CD14-positive monocyte (primary cell): ENCODE data around the gene CSTF3. TPM values are rescaled to one million over a fixed set of nuclear protein-coding genes. Genes with fewer than 3 reads are reported as not detected.
A peak's percentile ranks its signal among the peaks of the same experiment; 100 is the strongest.

Experiments used
- DNase-seq, 3 donors: peaks; one replicate each; pipeline ENCODE4 v3.0.0-alpha.2; 2011 to 2022
- H2AFZ ChIP-seq: 2 replicates; pipeline ENCODE4 v1.6.0; 2012; ENCODE audit warnings: mild to moderate bottlenecking, low read depth, low read length, inconsistent platforms; ENCODE audit not compliant: insufficient read depth, poor library complexity, severe bottlenecking
- H3K27ac ChIP-seq, 2 donors: 1 replicate in 1 of 2; 2 replicates in 1 of 2; pipeline ENCODE4 v1.5.1; 2012 to 2013; ENCODE audit warnings: low read length in 2 of 2, control low read depth in 1 of 2, inconsistent platforms in 1 of 2, low read depth in 1 of 2, mild to moderate bottlenecking in 1 of 2
- H3K27me3 ChIP-seq, 2 donors: one replicate each; pipeline versions ENCODE4 v1.6.0 to v1.6.1; 2011 to 2013; ENCODE audit warnings: low read length in 2 of 2; ENCODE audit not compliant: control insufficient read depth in 2 of 2, insufficient read depth in 2 of 2
- H3K36me3 ChIP-seq, 2 donors: replicated peaks in 1 of 2; 1 replicate in 1 of 2; 2 replicates in 1 of 2; pipeline versions ENCODE4 v1.5.1 to v1.6.1; 2012 to 2013; ENCODE audit warnings: low read length in 2 of 2, control low read depth in 1 of 2, inconsistent platforms in 1 of 2, mild to moderate bottlenecking in 1 of 2; ENCODE audit not compliant: insufficient read depth in 2 of 2, control insufficient read depth in 1 of 2
- H3K4me1 ChIP-seq, 2 donors: 1 replicate in 1 of 2; 2 replicates in 1 of 2; pipeline versions ENCODE4 v1.5.1 to v1.6.1; 2012 to 2013; ENCODE audit warnings: low read length in 2 of 2, control low read depth in 1 of 2, inconsistent platforms in 1 of 2, mild to moderate bottlenecking in 1 of 2, moderate library complexity in 1 of 2; ENCODE audit not compliant: insufficient read depth in 2 of 2, control insufficient read depth in 1 of 2
- H3K4me2 ChIP-seq: replicated peaks from 2 replicates; pipeline ENCODE3; 2012; ENCODE audit warnings: low read length, moderate library complexity, mild to moderate bottlenecking; ENCODE audit not compliant: poor library complexity, severe bottlenecking; ENCODE audit errors: extremely low read depth
- H3K4me3 ChIP-seq, 3 experiments: fragments of 200-600 bp in 1 of 3; sonication (generic) in 1 of 3; replicated peaks in 1 of 3; 1 replicate in 2 of 3; 2 replicates in 1 of 3; pipeline ENCODE4 v1.5.1; 2011 to 2013; ENCODE audit warnings: low read length in 3 of 3, mild to moderate bottlenecking in 3 of 3, control low read depth in 2 of 3, low read depth in 2 of 3, inconsistent platforms in 1 of 3, moderate library complexity in 1 of 3
- H3K79me2 ChIP-seq: 2 replicates; pipeline ENCODE4 v1.6.0; 2012; ENCODE audit warnings: mild to moderate bottlenecking, control low read depth, inconsistent platforms, low read length, moderate library complexity; ENCODE audit not compliant: insufficient read depth
- H3K9ac ChIP-seq: 2 replicates; pipeline ENCODE4 v1.6.0; 2017; ENCODE audit warnings: low read length, mild to moderate bottlenecking; ENCODE audit not compliant: insufficient read depth, poor library complexity, severe bottlenecking
- H3K9me3 ChIP-seq, 2 donors: replicated peaks in 1 of 2; 1 replicate in 1 of 2; 2 replicates in 1 of 2; pipeline versions ENCODE4 v1.5.1 to v1.6.1; 2012 to 2013; ENCODE audit warnings: low read length in 2 of 2, control low read depth in 1 of 2; ENCODE audit not compliant: control insufficient read depth in 1 of 2, insufficient read depth in 1 of 2
- H4K20me1 ChIP-seq: 2 replicates; pipeline ENCODE4 v1.6.0; 2012; ENCODE audit warnings: mild to moderate bottlenecking, low read length, control low read depth, moderate library complexity; ENCODE audit not compliant: insufficient read depth
- H3K27ac Mint-ChIP-seq, 7 donors: one replicate each; pipeline ENCODE4 v1.8.0; 2020; ENCODE audit warnings: mild to moderate bottlenecking in 7 of 7, mixed read lengths in 7 of 7, moderate library complexity in 6 of 7, inconsistent platforms in 2 of 7
- H3K27me3 Mint-ChIP-seq, 3 donors: one replicate each; pipeline ENCODE4 v1.8.0; 2021 to 2022; ENCODE audit warnings: low read depth in 3 of 3, mild to moderate bottlenecking in 3 of 3, mixed read lengths in 3 of 3, moderate library complexity in 3 of 3, inconsistent platforms in 1 of 3
- H3K36me3 Mint-ChIP-seq, 2 donors: one replicate each; pipeline ENCODE4 v1.8.0; 2020; ENCODE audit warnings: mixed read lengths in 2 of 2, inconsistent platforms in 1 of 2, mild to moderate bottlenecking in 1 of 2
- H3K4me1 Mint-ChIP-seq: one replicate; pipeline ENCODE4 v1.8.0; 2020; ENCODE audit warnings: mild to moderate bottlenecking, mixed read lengths
- H3K4me3 Mint-ChIP-seq, 2 donors: one replicate each; pipeline ENCODE4 v1.8.0; 2020; ENCODE audit warnings: mild to moderate bottlenecking in 2 of 2, mixed read lengths in 2 of 2, moderate library complexity in 1 of 2
- H3K9me3 Mint-ChIP-seq, 7 donors: one replicate each; pipeline ENCODE4 v1.8.0; 2020 to 2022; ENCODE audit warnings: mixed read lengths in 7 of 7, mild to moderate bottlenecking in 6 of 7, moderate library complexity in 6 of 7, inconsistent platforms in 2 of 7
- WGBS: methylation state at CpG from one replicate; pipeline ENCODE4 v1.1.5; 2013; ENCODE audit warnings: missing lambda C conversion rate; ENCODE audit not compliant: insufficient coverage; 5-methylcytosine and 5-hydroxymethylcytosine counted together
- intact Hi-C, 2 donors: fragments of 100-400 bp; cut with micrococcal nuclease; formaldehyde crosslinking; loops; one replicate each; pipeline versions ENCODE4 v1.15.0 to v1.15.1; 2023
- polyA plus RNA-seq, 3 donors: library from polyadenylated mRNA; depleted of rRNA in 1 of 3; unstranded in 2 of 3; stranded (reverse) in 1 of 3; fragments of 300-500 nt in 2 of 3; fragments of >200 nt in 1 of 3; fragmentation: Illumina TruSeq in 2 of 3; gene quantifications; 1 replicate in 2 of 3; 2 replicates in 1 of 3; pipeline ENCODE4 v1.2.3, GENCODE V29; 2012 to 2021
- TF ChIP-seq, protein P1 (sequence below): fragments of 200-600 bp; IDR thresholded peaks from one replicate; pipeline ENCODE4 v1.8.0; 2022; ENCODE audit warnings: antibody characterized with exemption, mild to moderate bottlenecking

The CSTF3 gene
- polyA plus RNA-seq, 3 donors = 6.9 to 12.1 (median 7.1) TPM

DNA sequence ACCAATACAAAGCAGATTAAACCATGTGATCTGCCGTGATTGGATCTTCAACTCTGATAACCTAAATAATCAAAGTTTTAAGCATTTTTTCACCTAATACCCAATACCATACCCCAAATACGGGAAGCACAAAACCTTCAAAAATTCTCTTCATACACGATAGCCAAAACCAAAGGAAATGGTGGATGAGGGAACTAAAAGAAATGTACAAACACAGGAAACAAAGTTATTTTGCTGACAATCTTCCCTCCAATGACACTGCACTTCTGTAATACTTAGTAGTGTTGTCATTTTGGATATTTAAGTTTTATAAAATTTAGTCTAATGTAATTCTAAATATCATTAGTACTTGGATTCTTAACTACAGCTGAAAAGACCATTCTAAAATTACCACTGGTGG lies 27.0 kb downstream of the CSTF3 start:
- no CpG with 5 or more reads among the region's 3 CpGs for WGBS
- Mint-ChIP-seq H3K9me3 (no peaks in the 10 kb centered on the region), H3K4me3 (peak overlapping the region; percentile 24 to 87), H3K36me3 (peaks cover 5 to 8% of the 10 kb centered on the region in 2 donors), H3K27me3 (no peaks in the 10 kb centered on the region), H3K27ac (peak overlapping the region; percentile 66 to 90 (median 81)), H3K4me1 (peaks cover 24% of the 10 kb centered on the region)
- intact Hi-C loops = no loop called here
- DNase-seq = peak in 2 of 3 donors; percentile 13 to 24
- Histone ChIP-seq H3K79me2 (peaks cover 4% of the 10 kb centered on the region), H4K20me1 (no peaks in the 10 kb centered on the region), H3K27ac (peak overlapping the region in 1 of 2 donors; percentile 72), H3K27me3 (no peaks in the 10 kb centered on the region), H3K4me2 (peak overlapping the region; percentile 42), H3K9ac (no peak overlapping the region), H3K4me3 (peak overlapping the region; percentile 21 to 53 (median 41)), H3K36me3 (peaks cover 7 to 28% of the 10 kb centered on the region in 2 donors), H3K4me1 (peaks cover 17 to 19% of the 10 kb centered on the region in 2 donors), H3K9me3 (no peaks in the 10 kb centered on the region), H2AFZ (peak overlapping the region; percentile 64)
- TF ChIP-seq, protein P1, sequence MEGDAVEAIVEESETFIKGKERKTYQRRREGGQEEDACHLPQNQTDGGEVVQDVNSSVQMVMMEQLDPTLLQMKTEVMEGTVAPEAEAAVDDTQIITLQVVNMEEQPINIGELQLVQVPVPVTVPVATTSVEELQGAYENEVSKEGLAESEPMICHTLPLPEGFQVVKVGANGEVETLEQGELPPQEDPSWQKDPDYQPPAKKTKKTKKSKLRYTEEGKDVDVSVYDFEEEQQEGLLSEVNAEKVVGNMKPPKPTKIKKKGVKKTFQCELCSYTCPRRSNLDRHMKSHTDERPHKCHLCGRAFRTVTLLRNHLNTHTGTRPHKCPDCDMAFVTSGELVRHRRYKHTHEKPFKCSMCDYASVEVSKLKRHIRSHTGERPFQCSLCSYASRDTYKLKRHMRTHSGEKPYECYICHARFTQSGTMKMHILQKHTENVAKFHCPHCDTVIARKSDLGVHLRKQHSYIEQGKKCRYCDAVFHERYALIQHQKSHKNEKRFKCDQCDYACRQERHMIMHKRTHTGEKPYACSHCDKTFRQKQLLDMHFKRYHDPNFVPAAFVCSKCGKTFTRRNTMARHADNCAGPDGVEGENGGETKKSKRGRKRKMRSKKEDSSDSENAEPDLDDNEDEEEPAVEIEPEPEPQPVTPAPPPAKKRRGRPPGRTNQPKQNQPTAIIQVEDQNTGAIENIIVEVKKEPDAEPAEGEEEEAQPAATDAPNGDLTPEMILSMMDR = no peak

DNA sequence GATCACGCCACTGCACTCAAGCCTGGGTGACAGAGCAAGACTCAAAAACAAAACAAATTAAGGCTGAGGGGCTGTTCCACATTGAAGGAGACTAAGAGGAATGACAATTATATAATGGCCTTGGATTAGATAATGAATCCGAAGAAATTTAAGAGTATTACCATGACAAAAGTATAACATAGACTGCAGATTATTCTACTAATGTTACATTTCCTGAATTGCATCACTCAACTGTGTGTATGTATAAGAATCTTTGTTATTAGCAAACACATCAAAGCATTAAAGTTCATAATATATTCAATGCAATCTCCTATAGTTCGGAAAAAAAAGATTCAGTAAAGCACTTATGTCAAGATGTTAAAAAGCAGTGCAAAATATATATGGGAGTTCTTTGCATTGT lies 27.5 kb downstream of the CSTF3 start:
- H3K36me3 Mint-ChIP-seq = peaks cover 5 to 9% of the 10 kb centered on the region in 2 donors
- peak overlapping the region; percentile 21 to 53 (median 41) for H3K4me3 ChIP-seq
- peaks cover 25% of the 10 kb centered on the region for H3K4me1 Mint-ChIP-seq
- H3K9ac ChIP-seq = no peak overlapping the region
- peaks cover 17 to 19% of the 10 kb centered on the region in 2 donors for H3K4me1 ChIP-seq
- peak overlapping the region; percentile 25 to 72 for H3K27ac ChIP-seq
- no peaks in the 10 kb centered on the region for H3K9me3 ChIP-seq
- peak overlapping the region in 5 of 7 donors; percentile 68 to 90 (median 73) for H3K27ac Mint-ChIP-seq
- H3K27me3 ChIP-seq = no peaks in the 10 kb centered on the region
- TF ChIP-seq, protein P1 = no peak
- intact Hi-C loops = no loop called here
- H3K4me3 Mint-ChIP-seq = peak overlapping the region in 1 of 2 donors; percentile 87
- no CpG with 5 or more reads among the region's 3 CpGs for WGBS
- H3K9me3 Mint-ChIP-seq = no peaks in the 10 kb centered on the region
- H3K79me2 ChIP-seq = peaks cover 4% of the 10 kb centered on the region
- no peaks in the 10 kb centered on the region for H3K27me3 Mint-ChIP-seq
- DNase-seq = no peak
- H3K36me3 ChIP-seq = peaks cover 5 to 23% of the 10 kb centered on the region in 2 donors
- no peaks in the 10 kb centered on the region for H4K20me1 ChIP-seq
- H2AFZ ChIP-seq = peak overlapping the region; percentile 10
- peak overlapping the region; percentile 42 for H3K4me2 ChIP-seq
